HPDE6-E6E7 (cell line): Measurements from ENCODE around the gene AHDC1.
"Not testable (repeated sequence)": the region's sequence is repeated elsewhere in the genome, so short reads cannot be mapped to it uniquely, and the experiment has no call there.

Experiments
- DNase-seq: peaks from one replicate; pipeline ENCODE4 v3.0.0; 2011; ENCODE audit warnings: missing footprints; ENCODE audit errors: extremely low spot score

The AHDC1 gene

GRCh38 chr1:27513528-27513927 lies 90.4 kb downstream of the AHDC1 start:
- DNase-seq: no peak

DNA sequence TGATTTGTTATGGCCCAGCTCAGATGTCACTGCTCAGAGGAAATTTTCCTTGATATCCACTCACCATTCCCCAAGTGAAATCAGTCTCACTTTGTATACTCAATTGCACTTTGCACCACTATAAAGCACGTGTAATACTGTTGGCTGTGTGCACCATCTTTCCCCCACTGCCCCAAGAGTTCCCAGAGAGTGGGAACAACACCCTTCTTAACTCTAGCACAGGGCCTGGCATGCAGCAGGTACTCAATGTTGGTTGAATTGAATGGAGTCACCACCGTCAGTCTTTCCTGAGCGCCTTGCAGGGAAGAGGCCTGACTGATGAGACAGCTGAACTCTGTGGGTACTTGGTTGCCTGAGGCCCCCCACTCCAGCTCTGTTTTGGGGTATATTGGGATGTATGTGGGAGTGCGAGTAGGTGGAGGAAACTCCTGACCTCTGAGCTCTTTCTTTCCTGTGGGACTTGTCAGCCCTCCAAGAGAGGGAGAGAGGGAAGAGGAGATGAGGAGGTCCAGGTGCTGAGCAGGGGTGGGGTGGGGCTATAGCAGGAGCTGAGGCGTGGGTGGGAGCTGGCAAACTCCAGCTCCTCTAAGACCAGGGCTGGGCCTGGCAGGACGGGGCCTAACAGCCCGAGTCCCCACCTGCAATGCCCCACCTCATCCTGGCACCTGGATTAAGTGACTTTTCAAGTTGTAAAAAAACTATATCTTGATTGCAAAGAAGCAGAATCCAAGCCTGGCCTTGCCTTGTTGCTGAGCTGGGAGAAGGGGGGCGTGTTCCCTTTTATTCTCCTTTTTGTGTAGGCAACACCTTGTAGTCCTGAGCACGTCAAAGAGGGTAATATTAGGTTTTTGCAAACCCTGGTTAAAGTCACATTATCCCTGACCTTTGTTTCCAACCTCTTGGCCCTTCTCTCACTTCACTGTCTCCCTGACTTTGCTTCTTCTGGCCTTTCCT lies 94.5 kb downstream of the AHDC1 start:
- DNase-seq: no peak

DNA sequence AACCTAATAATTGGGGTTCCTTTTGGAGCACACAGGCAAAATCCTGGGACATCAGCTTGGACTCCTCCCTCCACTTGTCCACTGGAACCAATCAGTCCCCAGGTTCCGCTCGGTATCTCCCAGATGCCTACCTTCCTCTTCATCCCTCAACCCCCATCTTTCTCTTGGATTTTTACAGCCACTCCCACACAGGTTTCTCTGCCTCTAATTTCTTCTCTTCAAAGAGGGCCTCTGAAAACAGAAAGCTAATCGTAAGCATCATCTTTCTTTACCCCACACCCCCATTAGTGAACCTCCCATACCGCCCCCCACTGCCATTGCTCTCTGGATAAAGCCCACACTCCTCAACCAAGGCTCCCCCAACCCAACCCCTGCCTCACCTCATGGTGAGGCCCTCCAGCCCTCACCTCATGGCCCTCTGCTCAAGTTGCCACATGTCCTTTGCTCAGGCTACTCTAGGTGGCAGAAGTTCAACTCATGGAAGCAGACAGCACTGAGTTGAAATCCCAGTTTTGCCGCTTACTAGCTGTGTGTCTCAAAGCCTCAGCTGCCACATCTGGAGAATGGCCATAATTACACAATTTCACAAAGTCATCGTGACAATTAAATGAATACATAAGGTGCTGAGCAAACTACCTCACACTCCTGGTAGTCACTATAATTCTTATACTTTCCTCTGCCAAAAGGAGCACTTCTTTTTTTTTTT lies 95.8 kb downstream of the AHDC1 start:
- DNase-seq: no peak

DNA sequence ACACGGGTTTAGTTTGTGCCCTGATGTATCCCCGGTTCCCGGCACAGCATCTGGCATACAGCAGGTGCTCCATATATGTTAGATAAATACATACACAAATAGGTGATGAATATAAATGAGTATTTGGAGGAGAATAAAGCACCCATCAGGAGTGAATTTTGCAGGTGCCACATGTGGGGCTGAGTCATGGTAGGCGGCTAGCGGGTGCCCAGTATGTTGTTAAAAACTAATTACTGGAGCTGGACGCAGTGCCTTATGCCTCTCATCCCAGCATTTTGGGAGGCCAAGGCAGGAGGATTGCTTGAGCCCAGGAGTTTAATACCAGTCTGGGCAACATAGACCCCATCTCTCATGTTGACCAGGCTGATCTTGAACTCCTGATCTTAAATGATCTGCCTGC lies 97.2 kb downstream of the AHDC1 start:
- no peak for DNase-seq

DNA sequence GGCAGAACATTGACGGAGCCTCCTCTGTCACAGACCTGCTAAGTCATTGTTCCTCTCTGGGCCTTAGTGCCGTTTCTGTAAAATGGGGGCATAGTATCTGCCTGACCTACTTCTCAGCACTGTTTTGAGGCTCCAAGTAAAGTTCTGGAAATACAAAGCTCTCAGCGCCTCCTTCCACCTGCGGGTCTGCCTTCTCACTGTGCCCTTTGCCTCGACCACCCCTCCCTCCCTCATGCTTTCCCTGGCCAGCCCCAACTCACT lies 98.6 kb downstream of the AHDC1 start:
- no peak for DNase-seq

DNA sequence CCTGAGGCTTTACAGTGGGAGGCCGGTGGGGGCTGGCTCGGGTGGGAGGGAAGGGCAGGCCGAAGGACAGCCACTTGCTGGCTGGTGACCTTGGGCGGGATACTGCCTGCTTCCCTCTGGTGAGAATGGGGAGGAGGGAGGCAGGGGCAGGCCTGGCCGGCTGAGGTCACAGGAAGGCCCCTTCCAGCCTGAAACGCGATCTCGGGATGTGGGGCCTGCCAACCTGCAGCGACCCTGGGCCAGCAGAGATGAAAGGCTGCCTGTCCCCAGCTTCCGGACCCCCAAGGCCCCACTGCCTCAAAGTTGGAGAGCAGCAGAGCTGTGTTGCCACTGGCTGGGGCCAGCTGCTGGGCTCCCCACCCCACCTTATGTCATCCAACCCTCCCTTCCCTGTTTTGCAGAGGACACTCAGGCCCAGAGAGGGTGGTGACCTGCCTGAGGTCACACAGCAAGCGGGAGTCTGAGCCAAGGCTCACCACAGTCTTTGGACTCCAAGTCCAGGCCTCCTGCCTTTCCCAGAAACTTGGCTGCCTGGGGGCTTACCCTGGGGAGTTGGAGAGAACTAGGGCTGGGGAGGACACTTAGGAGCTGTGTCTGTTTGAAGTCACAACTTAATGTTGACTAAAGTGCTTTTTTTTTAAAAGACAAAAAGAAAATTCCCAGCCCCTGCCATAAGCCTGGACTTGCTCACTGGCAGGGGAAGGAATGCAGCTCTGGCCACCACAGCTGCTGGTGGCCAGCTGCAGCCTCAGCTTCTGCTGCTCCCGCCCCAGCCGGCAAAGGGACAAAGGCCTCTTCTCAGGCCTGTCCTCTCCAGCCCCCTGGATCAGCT lies 99.1 kb downstream of the AHDC1 start:
- no peak for DNase-seq

GRCh38 chr1:27503844-27504587 lies 99.9 kb downstream of the AHDC1 start:
- DNase-seq: no peak

- no peak for DNase-seq
Observed at GRCh38 chr1:27503033-27503432, 100.9 kb downstream of the AHDC1 start.

DNA sequence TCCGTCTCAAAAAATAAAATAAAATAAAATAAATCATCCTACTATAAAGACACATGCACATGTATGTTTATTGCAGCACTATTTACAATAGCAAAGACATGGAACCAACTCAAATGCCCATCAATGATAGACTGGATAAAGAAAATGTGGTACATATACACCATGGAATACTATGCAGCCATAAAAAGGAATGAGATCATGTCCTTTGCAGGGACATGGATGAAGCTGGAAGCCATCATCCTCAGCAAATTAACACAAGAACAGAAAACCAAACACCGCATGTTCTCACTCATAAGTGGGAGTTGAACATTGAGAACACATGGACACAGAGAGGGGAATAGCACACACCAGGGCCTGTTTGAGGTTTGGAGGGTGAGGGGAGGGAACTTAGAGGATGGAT lies 102.8 kb downstream of the AHDC1 start:
- not testable (repeated sequence) for DNase-seq

GRCh38 chr1:27499142-27499541 lies 104.8 kb downstream of the AHDC1 start:
- DNase-seq: no peak

- no peak for DNase-seq
Observed at GRCh38 chr1:27496604-27497155, 107.3 kb downstream of the AHDC1 start.

DNA sequence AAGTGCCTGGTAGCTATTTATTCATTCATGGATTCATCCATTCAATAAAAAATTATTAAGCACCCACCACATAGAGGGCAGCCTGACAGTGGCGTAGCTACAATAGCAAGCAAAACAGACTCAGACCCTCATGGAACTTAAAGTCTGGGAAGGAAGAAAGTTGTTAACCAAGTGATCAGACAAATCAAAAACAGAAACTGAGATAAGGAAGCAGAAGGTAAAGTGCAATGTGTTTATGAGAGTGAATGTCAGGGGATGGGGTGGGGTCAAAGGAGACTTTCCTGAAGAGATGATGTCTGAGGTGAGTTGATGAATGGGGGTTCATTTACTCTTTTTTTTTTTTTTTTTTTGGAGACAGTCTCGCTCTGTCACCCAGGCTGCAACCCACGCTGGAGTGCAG lies 111.1 kb downstream of the AHDC1 start:
- no peak for DNase-seq

DNA sequence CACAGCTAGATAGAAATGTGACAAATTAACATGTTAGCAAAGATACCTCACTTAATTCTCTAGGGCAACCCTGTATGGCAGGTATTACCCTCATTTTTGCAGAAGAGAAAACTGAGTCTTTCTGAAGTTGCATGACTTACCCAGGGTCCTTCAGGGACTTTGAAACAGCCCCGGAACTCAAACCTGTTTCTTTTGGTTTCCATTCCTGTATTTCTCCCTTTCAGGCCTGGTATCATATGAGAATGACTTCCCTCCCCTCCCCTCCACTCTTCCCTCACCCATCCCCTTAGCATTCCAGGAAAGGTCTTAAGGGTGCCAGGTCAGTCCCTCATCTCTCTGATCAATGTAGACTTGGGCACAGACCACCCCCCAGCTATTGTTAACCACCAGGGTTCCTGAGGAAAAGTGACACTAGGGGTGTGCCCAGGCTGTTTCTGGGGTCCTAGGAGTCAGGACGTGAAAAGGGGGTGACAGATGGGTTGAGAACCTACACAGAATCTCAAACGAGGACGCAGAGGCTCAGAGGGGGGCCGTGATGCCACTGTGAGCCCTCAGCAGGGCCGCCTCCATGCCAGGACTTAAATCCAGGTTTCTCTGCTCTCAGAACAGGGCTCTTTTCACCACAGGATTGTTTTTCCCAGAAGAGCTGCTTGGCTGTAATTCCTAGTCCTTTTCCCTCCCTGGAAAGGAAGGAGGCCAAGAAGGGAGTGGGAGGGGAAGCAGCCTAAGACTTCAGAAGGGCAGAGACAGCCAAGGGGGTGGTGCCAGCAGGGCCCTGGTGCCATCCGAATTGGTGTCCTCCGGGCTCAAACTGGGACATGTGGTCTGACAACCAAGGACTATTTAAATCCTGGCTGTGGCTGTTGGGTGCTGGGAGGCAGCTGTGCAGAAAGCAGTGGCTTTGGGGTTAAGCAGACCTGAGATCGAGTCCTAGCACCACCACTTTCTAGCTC lies 111.9 kb downstream of the AHDC1 start:
- DNase-seq: no peak

GRCh38 chr1:27489973-27490741 lies 113.8 kb downstream of the AHDC1 start, which contains the start of gene WASF2:
Gene WASF2 (minus strand): TSS chr1:27490167. CDS start chr1:27428890, 61,277 bp downstream.
- peak; percentile 96 for DNase-seq

DNA sequence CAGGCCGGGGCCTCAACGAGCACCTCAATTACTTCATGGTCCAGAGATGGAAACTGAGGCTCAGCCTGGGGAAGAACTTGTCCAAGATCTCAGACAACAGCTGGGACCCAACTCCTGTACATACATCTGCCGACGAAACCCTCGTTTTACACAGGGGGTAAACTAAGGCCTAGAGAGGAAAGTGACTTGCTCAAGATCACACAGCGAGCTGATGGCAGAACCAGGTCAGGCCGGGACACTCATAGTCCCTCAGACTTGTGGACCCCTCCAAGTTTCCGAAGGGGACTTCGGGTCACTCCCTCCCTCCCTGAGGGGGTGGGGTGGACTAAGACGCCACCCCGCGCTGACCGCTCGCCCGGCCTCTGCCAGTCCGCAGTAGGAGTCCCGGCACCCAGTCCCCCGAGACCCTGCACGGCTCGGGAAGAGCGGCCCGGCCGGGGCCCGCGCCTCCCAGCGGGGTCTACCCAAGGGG lies 114.4 kb downstream of the AHDC1 start:
- DNase-seq: no peak

- DNase-seq: no peak
Observed at GRCh38 chr1:27487966-27488884, 115.7 kb downstream of the AHDC1 start.

DNA sequence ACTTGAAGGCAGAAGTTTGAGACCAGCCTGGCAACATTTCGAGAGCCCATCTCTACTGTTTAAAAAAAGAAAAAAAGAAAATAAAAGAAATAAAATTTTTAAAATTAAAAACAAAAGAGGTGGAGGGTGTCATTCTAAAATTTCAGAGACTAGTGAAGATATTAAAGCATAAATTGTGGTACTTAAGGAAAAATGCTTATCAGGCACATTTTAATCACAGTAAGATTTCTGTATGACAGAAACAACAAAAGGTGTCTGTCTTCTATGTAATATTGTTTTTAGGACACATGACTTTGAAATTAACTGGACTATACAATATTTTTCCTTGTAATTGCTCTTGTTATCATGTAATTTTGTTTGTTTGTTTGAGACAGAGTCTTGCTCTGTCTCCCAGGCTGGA lies 118.6 kb downstream of the AHDC1 start:
- DNase-seq: no peak
